WTC11 (cell line): ENCODE data around the gene NUP210.

Experiments used
- CBFB ChIP-seq: sonication (generic); formaldehyde crosslinking; IDR thresholded peaks from 2 replicates; pipeline ENCODE4 v1.8.1; 2022; ENCODE audit warnings: mild to moderate bottlenecking, low read depth, missing genetic modification reagents
- ELF4 ChIP-seq: sonication (generic); formaldehyde crosslinking; IDR thresholded peaks from 2 replicates; pipeline ENCODE4 v1.8.1; 2022; ENCODE audit warnings: low read depth, mild to moderate bottlenecking, moderate library complexity, missing genetic modification reagents
- ETV6 ChIP-seq: sonication (generic); formaldehyde crosslinking; IDR thresholded peaks from 2 replicates; pipeline ENCODE4 v1.8.1; 2022; ENCODE audit warnings: mild to moderate bottlenecking, missing genetic modification reagents
- GRHL2 ChIP-seq: fragments of 250-450 bp; sonication (Bioruptor Pico); IDR thresholded peaks from 2 replicates; pipeline ENCODE4 v1.8.0; 2022; ENCODE audit warnings: mild to moderate bottlenecking, moderate library complexity; ENCODE audit not compliant: insufficient replicate concordance, severe bottlenecking
- NR2C2 ChIP-seq: sonication (generic); formaldehyde crosslinking; IDR thresholded peaks from 2 replicates; pipeline ENCODE4 v1.8.0; 2022; ENCODE audit warnings: mild to moderate bottlenecking, missing genetic modification reagents
- PRDM15 ChIP-seq: sonication (generic); formaldehyde crosslinking; IDR thresholded peaks from 2 replicates; pipeline ENCODE4 v1.8.0; 2022; ENCODE audit warnings: missing genetic modification reagents
- ZNF232 ChIP-seq: sonication (generic); formaldehyde crosslinking; IDR thresholded peaks from 2 replicates; pipeline ENCODE4 v1.8.0; 2022; ENCODE audit warnings: mild to moderate bottlenecking, missing genetic modification reagents
- TF ChIP-seq, protein P1 (sequence below): fragments of 200-600 bp; IDR thresholded peaks from 2 replicates; pipeline ENCODE4 v1.8.0; 2022; ENCODE audit warnings: antibody characterized with exemption
- TF ChIP-seq, protein P2 (sequence below): sonication (generic); formaldehyde crosslinking; IDR thresholded peaks from 2 replicates; pipeline ENCODE4 v1.8.1; 2022; ENCODE audit warnings: missing genetic modification reagents, borderline replicate concordance
- TF ChIP-seq, protein P3 (sequence below): sonication (generic); formaldehyde crosslinking; IDR thresholded peaks from 2 replicates; pipeline ENCODE4 v1.8.0; 2022; ENCODE audit warnings: mild to moderate bottlenecking, missing genetic modification reagents

DNA sequence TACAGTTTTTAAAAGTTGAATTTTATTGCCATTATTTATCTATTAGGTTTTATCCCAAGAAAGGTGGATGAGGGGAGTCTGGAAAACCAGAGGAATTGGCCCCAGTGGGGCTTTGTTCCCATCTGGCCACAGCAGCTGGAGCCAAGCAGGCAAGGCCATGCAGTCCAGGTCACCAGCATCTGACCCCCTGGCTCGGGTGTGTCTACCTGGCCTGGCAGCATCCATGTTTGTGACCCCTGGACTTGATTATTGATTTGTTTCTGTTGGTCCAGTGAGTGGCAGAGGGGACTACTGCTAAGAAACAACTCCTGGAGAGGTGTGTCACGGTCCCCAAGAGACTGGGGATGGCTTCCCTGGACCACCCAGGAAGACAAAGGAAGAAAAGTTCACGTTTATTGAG lies 111.1 kb downstream of the NUP210 start:
- no peak for TF ChIP-seq ETV6 (CRISPR knock-in tag)
- no peak for TF ChIP-seq GRHL2 (CRISPR knock-in tag)
- no peak for TF ChIP-seq CBFB (CRISPR knock-in tag)
- TF ChIP-seq, protein P1, sequence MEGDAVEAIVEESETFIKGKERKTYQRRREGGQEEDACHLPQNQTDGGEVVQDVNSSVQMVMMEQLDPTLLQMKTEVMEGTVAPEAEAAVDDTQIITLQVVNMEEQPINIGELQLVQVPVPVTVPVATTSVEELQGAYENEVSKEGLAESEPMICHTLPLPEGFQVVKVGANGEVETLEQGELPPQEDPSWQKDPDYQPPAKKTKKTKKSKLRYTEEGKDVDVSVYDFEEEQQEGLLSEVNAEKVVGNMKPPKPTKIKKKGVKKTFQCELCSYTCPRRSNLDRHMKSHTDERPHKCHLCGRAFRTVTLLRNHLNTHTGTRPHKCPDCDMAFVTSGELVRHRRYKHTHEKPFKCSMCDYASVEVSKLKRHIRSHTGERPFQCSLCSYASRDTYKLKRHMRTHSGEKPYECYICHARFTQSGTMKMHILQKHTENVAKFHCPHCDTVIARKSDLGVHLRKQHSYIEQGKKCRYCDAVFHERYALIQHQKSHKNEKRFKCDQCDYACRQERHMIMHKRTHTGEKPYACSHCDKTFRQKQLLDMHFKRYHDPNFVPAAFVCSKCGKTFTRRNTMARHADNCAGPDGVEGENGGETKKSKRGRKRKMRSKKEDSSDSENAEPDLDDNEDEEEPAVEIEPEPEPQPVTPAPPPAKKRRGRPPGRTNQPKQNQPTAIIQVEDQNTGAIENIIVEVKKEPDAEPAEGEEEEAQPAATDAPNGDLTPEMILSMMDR = no peak
- no peak for TF ChIP-seq ZNF232
- no peak for TF ChIP-seq NR2C2
- no peak for TF ChIP-seq ELF4
- TF ChIP-seq PRDM15 (CRISPR knock-in tag) = no peak
- TF ChIP-seq, protein P2, sequence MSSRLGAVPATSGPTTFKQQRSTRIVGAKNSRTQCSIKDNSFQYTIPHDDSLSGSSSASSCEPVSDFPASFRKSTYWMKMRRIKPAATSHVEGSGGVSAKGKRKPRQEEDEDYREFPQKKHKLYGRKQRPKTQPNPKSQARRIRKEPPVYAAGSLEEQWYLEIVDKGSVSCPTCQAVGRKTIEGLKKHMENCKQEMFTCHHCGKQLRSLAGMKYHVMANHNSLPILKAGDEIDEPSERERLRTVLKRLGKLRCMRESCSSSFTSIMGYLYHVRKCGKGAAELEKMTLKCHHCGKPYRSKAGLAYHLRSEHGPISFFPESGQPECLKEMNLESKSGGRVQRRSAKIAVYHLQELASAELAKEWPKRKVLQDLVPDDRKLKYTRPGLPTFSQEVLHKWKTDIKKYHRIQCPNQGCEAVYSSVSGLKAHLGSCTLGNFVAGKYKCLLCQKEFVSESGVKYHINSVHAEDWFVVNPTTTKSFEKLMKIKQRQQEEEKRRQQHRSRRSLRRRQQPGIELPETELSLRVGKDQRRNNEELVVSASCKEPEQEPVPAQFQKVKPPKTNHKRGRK (CRISPR knock-in tag) = no peak
- TF ChIP-seq, protein P3, sequence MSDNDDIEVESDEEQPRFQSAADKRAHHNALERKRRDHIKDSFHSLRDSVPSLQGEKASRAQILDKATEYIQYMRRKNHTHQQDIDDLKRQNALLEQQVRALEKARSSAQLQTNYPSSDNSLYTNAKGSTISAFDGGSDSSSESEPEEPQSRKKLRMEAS (CRISPR knock-in tag) = no peak
